ENCODE measurements around the gene RIC1. TPM values are rescaled to one million over a fixed set of nuclear protein-coding genes. Genes with fewer than 3 reads are reported as not detected.
A peak's percentile ranks its signal among the peaks of the same experiment; 100 is the strongest.

The RIC1 gene
- total RNA-seq, 1 experiment from 2014 or later, result 25.5 TPM

GRCh38 chr9:5596173-5596572 is 32.7 kb upstream of the RIC1 start:
- CTCF ChIA-PET, result no interaction called here
- POLR2A ChIA-PET, result no interaction called here
- H3K36me3 ChIP-seq (ENCODE audit: control insufficient read depth in 1 of 2, insufficient read depth in 2 of 2, low read length in 2 of 2), result no peaks in the 10 kb centered on the region

GRCh38 chr9:5608298-5609225 is 20.3 kb upstream of the RIC1 start:
- DNase-seq (ENCODE audit: low read depth, low spot score) (no peak), ATAC-seq (peak; percentile 62)
- H3K9me2 ChIP-seq (ENCODE audit: insufficient read depth), result no peaks in the 10 kb centered on the region; the same call in 1 of the 2 replicates
- peak overlapping the region; percentile 12; the same call in 1 of the 2 replicates for H3K4me2 ChIP-seq (ENCODE audit: low read length)
- H3K27me3 ChIP-seq (ENCODE audit: insufficient read depth, low read length), result no peaks in the 10 kb centered on the region
- no peak overlapping the region for H2AFZ ChIP-seq (ENCODE audit: low read depth, low read length, poor library complexity, severe bottlenecking)
- TF ChIP-seq RAD21 (IDR thresholded peaks at IDR 0.05; ENCODE audit: low read depth) (peak; percentile 20; the same call in 1 of the 2 replicates), SIN3A (IDR thresholded peaks at IDR 0.05; ENCODE audit: low read depth) (no peak)
- H3K9ac ChIP-seq (ENCODE audit: low read length), result no peak overlapping the region
- H3K36me3 ChIP-seq (ENCODE audit: control insufficient read depth in 1 of 2, insufficient read depth in 2 of 2, low read length in 2 of 2), result no peaks in the 10 kb centered on the region
- RAD21 ChIA-PET (ENCODE audit: low non-redundant PET in 1 of 2, low total read pairs in 2 of 2, uncharacterized antibody in 2 of 2, unreplicated experiment in 2 of 2), result interaction anchor here in 1 of 2 experiments (0.7 kb wide), 1 partner anchor 92 kb away, joined by 3 read pairs; no protein-coding TSS in a partner anchor
- H3K9me3 ChIP-seq (ENCODE audit: control insufficient read depth in 1 of 2, insufficient read depth in 1 of 2, low read depth in 1 of 2, low read length in 2 of 2), result no peaks in the 10 kb centered on the region
- 0 out of 4 replicates have a peak, but pooled peaks cover 0 to 6% of the 10 kb centered on the region in 2 experiments for H3K4me1 ChIP-seq (ENCODE audit: control insufficient read depth in 1 of 2, insufficient read depth in 2 of 2, low read length in 2 of 2)
- intact Hi-C loops (cut with micrococcal nuclease), result no loop called here
- no peak overlapping the region for H3K27ac ChIP-seq (ENCODE audit: low read depth, low read length)
- POLR2A ChIA-PET, result no interaction called here
- no peaks in the 10 kb centered on the region for H4K20me1 ChIP-seq (ENCODE audit: insufficient read depth)
- H3K4me3 ChIP-seq (replicated peaks in 1 of 2; ENCODE audit: low read depth in 1 of 2, low read length in 2 of 2), result no peak overlapping the region
- CTCF ChIA-PET, result interaction anchor here (0.8 to 1.5 kb wide), 3 partner anchors 9 to 166 kb away, joined by 3 to 8 read pairs (median 3); partner anchors contain the start of gene CD274
- no peaks in the 10 kb centered on the region for H3K79me2 ChIP-seq (ENCODE audit: insufficient read depth, low read length)
- no TSS peak for BruUV-seq (replicated peaks)

More at GRCh38 chr9:5596173-5596572, 32.7 kb upstream of the RIC1 start:
- H3K9me2 ChIP-seq (ENCODE audit: insufficient read depth), result no peaks in the 10 kb centered on the region
- no peak for DNase-seq (ENCODE audit: low read depth, low spot score)
- intact Hi-C loops (cut with micrococcal nuclease), result loop anchor here (10.0 kb wide), 1 partner anchor 931 kb away; the partner anchor contains the start of genes PLPP6 and SPATA6L
- no TSS peak for BruUV-seq (replicated peaks)
- no peaks in the 10 kb centered on the region for H3K27me3 ChIP-seq (ENCODE audit: insufficient read depth, low read length)
- H3K79me2 ChIP-seq (ENCODE audit: insufficient read depth, low read length), result no peaks in the 10 kb centered on the region
- H3K27ac ChIP-seq (ENCODE audit: low read depth, low read length), result no peak overlapping the region
- no peaks in the 10 kb centered on the region for H3K9me3 ChIP-seq (ENCODE audit: control insufficient read depth in 1 of 2, insufficient read depth in 1 of 2, low read depth in 1 of 2, low read length in 2 of 2)
- H3K4me2 ChIP-seq (ENCODE audit: low read length), result no peak overlapping the region
- TF ChIP-seq TCF7L2 (IDR thresholded peaks at IDR 0.05; ENCODE audit: borderline replicate concordance, extremely low read depth, insufficient read depth, insufficient read length) (no peak), ZNF274 (IDR thresholded peaks at IDR 0.05; ENCODE audit: low read depth, low read length) (no peak), EZH2 (IDR thresholded peaks at IDR 0.05) (no peak)
- H3K9ac ChIP-seq (ENCODE audit: low read length), result no peak overlapping the region
- ATAC-seq, result no peak
- no peaks in the 10 kb centered on the region for H4K20me1 ChIP-seq (ENCODE audit: insufficient read depth)
- H2AFZ ChIP-seq (ENCODE audit: low read depth, low read length, poor library complexity, severe bottlenecking), result no peak overlapping the region
- H3K4me1 ChIP-seq (ENCODE audit: control insufficient read depth in 1 of 2, insufficient read depth in 2 of 2, low read length in 2 of 2), result no peaks in the 10 kb centered on the region
- RAD21 ChIA-PET (ENCODE audit: low non-redundant PET in 1 of 2, low total read pairs in 2 of 2, uncharacterized antibody in 2 of 2, unreplicated experiment in 2 of 2), result interaction anchor here in 1 of 2 experiments (0.6 kb wide), 1 partner anchor 290 kb away, joined by 4 read pairs; no protein-coding TSS in a partner anchor
- H3K4me3 ChIP-seq (replicated peaks in 1 of 2; ENCODE audit: low read depth in 1 of 2, low read length in 2 of 2), result no peak overlapping the region

Measured in HCT116 (cell line).